Activated CD4-positive, alpha-beta T cell treated with anti-CD3 and anti-CD28 coated beads, Interleukin-2, amount 50 U/mL, for 16 hours (primary cell): ENCODE measurements around the gene STAB2.

Experiments
- DNase-seq: peaks from one replicate; pipeline ENCODE4 v3.0.0-alpha.2; 2020

The STAB2 gene

GRCh38 chr12:103751600-103751999 lies 164.5 kb downstream of the STAB2 start:
- no peak for DNase-seq

GRCh38 chr12:103755425-103755824 lies 168.4 kb downstream of the STAB2 start:
- no peak for DNase-seq

- DNase-seq, result no peak
These were observed 169.4 kb downstream of the STAB2 start for GRCh38 chr12:103756443-103756842.

- no peak for DNase-seq
These were observed 170.2 kb downstream of the STAB2 start for GRCh38 chr12:103757248-103757647.

DNA sequence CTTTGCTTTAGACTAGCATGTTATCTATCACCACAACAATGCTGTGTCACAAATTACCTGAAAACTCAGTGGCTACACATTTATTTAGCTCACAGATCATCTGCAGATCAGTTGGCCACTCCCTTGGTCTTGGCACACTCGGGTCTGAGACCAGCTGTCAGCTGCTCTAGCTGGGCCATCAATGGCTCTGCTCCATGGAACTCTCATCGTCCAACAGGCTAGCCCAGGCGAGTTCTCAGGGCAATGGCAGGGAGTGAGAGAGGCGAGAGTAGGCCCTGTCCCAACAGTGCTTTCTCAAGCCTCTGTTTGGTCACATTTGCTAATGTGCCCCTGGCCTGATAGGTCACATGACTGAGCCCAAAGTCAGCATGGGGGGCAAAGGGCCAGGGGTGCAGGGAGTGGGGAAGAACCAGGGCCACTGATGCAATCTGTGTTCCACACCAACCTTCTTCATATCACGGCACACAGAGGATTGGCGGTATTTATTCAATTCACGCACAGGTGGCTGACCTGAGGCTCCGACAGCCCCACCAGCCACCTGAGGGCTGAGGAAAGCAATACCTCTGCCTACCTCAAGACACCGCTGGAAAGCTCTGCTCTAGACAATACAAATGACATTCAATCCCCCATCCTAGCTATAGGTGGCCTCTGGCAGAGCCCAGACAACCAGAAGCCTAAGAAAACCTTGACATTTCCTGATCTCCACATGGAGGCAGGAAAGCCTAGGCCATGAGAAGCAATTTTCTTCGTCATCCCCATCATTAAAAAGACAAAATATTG lies 171.4 kb downstream of the STAB2 start:
- no peak for DNase-seq

GRCh38 chr12:103762473-103762872 lies 175.4 kb downstream of the STAB2 start:
- DNase-seq, result no peak

- DNase-seq, result no peak
These were observed 178.2 kb downstream of the STAB2 start for GRCh38 chr12:103765322-103765721.

DNA sequence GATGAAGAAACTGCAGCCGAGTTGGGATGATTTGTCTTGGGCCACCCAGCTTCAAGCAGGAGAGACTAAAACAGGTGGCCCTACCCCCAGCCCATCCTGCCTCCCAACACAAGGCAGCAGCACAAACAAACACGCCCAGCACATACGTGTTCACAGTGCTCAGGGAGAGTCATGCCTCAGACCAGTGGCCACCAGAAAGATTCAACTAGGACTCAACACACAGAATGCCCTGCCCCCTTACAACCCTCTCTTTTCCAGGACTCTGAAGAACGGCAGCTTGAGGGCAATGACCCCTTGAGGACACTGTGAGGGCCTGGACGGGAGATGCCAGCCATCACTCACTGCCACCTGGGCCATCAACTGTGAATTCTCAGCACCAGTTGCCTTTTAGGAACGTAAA lies 179.0 kb downstream of the STAB2 start:
- no peak for DNase-seq

- DNase-seq, result no peak
These were observed 181.5 kb downstream of the STAB2 start for GRCh38 chr12:103768467-103769123.

- DNase-seq, result no peak
These were observed 182.3 kb downstream of the STAB2 start for GRCh38 chr12:103769240-103769945.

DNA sequence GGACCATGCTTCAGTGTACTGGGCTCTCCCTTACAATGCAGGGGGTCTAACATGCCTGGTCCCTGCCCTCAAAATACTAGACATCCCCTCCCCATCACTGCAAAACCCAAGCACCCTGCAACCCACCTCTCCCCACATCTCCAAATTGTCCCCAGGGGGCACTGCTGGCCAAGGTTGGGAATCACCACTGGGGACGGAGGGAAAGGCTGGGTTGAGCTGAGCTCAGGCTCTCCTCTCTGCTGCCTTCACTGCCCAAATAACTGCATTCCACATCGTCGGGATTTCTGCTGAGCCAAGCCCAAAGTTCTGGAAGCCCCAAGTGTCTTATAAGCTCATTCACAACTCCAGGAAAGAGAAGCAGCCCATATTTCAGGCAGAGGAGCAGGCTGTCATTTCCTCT lies 184.4 kb downstream of the STAB2 start:
- no peak for DNase-seq

DNA sequence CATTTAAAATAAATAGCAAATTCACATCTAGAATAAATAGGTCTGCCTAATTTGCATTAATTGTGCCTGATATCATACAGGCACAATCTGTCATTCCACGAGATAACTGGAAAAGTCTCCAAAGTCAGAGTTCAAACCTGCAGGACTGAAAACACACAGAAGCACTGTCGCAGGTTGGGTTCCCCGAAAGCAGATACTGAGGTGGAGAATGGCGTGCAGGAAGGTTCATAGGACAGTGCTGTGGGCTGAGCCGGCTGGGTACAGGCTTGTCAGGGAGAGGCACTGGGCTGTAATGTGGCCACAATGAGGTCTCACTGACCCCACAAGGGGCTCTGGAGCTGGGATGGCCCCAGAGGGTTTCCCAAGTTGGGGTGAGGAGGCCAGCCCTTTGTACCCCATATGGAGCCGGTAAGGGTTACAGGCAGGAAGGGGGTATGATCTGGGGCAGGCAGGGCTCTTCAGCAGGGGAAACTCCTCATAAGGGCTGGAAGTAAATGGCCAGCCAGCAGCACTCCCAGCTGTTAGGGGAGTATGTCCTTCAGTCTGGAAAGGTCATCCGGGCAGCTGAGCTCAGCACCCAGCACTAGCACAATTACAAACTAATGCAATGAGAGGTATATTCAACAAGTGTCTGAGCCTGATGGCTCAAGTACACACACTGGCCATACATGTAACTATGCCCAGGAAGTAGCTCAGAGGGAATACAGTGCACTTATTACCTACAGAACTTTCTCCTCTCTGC lies 185.5 kb downstream of the STAB2 start:
- DNase-seq, result no peak

- no peak for DNase-seq
These were observed 186.2 kb downstream of the STAB2 start for GRCh38 chr12:103773109-103773910.

GRCh38 chr12:103774977-103775560 lies 188.0 kb downstream of the STAB2 start:
- DNase-seq, result no peak

- no peak for DNase-seq
These were observed 191.7 kb downstream of the STAB2 start for GRCh38 chr12:103778781-103779180.

- DNase-seq, result no peak
These were observed 192.5 kb downstream of the STAB2 start for GRCh38 chr12:103779410-103780092.

DNA sequence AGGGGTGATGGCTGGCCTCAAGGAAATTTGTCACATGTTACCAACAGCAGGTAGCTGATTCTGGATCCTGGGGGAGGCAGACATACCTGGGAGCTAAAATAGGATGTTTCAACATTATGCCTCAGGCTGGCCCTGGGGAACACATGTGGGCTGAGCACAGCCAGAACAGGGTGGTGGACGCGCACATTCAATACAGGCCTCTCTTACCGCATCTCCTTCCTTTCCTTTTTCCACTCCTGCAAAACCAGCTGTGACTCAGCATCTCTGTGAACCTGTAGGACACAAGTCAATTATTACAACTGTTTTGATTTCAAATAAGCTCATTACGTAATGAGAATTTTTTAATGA lies 193.0 kb downstream of the STAB2 start:
- no peak for DNase-seq

DNA sequence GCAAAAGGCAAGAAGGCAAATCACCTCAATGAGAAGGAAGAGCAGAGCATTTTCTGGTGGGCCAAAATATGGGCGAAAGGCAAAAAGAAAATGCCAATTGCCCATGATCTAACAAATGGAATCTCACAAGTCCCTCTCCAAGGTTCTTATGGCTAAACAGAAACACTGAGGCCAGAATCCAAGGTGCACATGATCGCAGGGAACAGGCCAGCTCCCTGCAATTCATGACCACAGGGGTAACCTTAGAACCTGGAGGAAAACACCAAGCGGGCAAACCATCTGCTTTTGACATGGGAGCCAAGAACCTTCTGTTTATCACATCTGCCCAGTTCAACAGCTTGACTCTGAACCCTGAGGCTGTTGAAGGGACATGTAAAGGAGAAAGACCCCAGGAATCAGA lies 193.9 kb downstream of the STAB2 start:
- no peak for DNase-seq

DNA sequence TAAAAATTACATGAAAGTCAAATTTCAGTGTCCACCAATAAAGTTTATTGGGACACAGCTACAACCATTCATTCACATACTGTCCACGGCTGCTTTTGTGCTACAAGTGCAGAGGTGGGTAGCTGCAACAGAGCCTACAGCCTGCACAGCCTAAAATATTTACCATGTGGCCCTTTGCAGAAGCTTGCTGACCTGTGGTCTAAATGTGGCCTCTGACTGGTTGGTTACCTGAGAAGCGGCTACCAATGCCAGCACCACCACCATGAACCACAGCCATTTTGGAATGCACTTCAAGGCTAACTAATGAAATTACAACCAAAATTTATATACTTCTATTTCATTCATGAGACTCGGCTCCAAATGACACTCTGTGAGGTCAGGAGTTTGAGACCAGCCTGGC lies 195.3 kb downstream of the STAB2 start:
- DNase-seq, result no peak

DNA sequence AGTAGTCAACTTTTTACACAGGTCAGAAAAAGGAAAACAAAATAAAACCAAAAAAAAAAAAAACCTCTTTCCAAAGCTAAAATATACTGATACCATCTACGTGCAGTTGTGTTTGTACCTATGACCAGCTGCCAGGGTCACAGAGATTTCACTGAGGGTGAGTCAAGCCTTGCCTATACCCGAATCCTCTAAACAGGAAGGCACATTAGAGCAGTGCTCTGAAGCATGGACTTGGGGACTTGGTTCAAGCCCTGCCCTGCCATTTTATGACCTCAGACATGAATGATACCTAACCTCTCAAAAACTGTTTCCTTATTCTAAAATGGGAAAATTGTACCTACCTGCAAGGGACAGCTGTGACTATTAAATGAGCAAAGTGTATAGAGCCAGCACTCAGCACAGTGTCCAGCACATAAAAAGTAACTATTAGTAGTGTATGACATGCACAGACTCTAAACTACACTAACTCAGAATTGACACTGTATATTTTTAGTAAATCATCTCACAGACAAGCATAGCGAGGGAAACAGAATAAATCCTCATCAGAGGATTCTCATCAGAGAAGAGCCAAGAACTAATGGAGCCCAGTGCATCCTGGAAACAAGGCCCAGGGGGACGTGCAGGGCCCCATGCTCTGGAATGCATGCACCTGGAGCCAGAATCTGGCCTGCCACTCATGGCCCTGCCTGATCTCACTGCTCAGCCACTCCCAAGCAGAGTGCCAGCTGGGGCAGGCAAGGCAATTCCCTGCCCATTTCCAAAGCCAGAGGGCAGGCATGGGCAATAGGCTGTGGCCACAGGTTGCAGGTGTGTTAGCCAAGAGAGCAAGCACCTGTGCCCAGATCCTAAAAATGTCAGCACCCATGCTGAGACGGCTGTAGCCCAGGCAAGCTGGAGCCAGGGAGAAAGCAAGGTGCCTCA lies 196.9 kb downstream of the STAB2 start:
- no peak for DNase-seq
